NCI-H2227 (cell line): Measurements from ENCODE around the gene TYMP.
"Not testable (repeated sequence)": the region's sequence is repeated elsewhere in the genome, so short reads cannot be mapped to it uniquely, and the experiment has no call there.

Source experiments
- DNase-seq: peaks from one replicate; lab custom pipeline; 2025; ENCODE audit not compliant: unreplicated experiment; lab: John Stamatoyannopoulos, UW

TYMP gene

GRCh38 chr22:50542416-50542927 lies 12.7 kb upstream of the TYMP start:
- no peak for DNase-seq

- DNase-seq = not testable (repeated sequence)
Measured at GRCh38 chr22:50541667-50542026, 11.8 kb upstream of the TYMP start.

GRCh38 chr22:50540381-50540780 lies 10.6 kb upstream of the TYMP start:
- no peak for DNase-seq

- DNase-seq = no peak
Measured at GRCh38 chr22:50537765-50538164, 8.0 kb upstream of the TYMP start.

GRCh38 chr22:50536226-50536625 lies 6.4 kb upstream of the TYMP start:
- DNase-seq = no peak

- no peak for DNase-seq
Measured at GRCh38 chr22:50535113-50535512, 5.3 kb upstream of the TYMP start.

GRCh38 chr22:50533856-50534711 lies 4.3 kb upstream of the TYMP start:
- DNase-seq = not testable (repeated sequence)

- DNase-seq = no peak
Measured at GRCh38 chr22:50532824-50533796, 3.3 kb upstream of the TYMP start.

- DNase-seq = peak; percentile 50
Measured at GRCh38 chr22:50531962-50532674, 2.3 kb upstream of the TYMP start.

GRCh38 chr22:50531546-50531961 lies 1.7 kb upstream of the TYMP start:
- peak; percentile 50 for DNase-seq

GRCh38 chr22:50530877-50531545 lies 1.2 kb upstream of the TYMP start:
- no peak for DNase-seq

- DNase-seq = no peak
Measured at GRCh38 chr22:50530580-50530876, 716 bp upstream of the TYMP start.

- DNase-seq = no peak
Measured at GRCh38 chr22:50529416-50529896, 356 bp downstream of the TYMP start.

GRCh38 chr22:50528682-50529415 lies 963 bp downstream of the TYMP start:
- DNase-seq = no peak

GRCh38 chr22:50527921-50528681 lies 1.7 kb downstream of the TYMP start:
- DNase-seq = no peak

- DNase-seq = no peak
Measured at GRCh38 chr22:50526834-50527801, 2.7 kb downstream of the TYMP start.

GRCh38 chr22:50526108-50526833 lies 3.5 kb downstream of the TYMP start:
- DNase-seq = peak; percentile 80

- no peak for DNase-seq
Measured at GRCh38 chr22:50525858-50526107, 4.0 kb downstream of the TYMP start.
